Esophagus squamous epithelium (tissue), 5 donors: Measurements from ENCODE around the gene RNF126. TPM values are rescaled to one million over a fixed set of nuclear protein-coding genes. Genes with fewer than 3 reads are reported as not detected.
"Not testable (repeated sequence)": the region's sequence is repeated elsewhere in the genome, so short reads cannot be mapped to it uniquely, and the experiment has no call there.

Experiments
- DNase-seq: peaks from one replicate; lab custom pipeline; 2025; lab: John Stamatoyannopoulos, UW
- H3K27ac ChIP-seq, 4 donors: fragments of 200-600 bp; sonication (generic); one replicate each; pipeline ENCODE4 v1.5.1; 2016 to 2019; ENCODE audit warnings: mild to moderate bottlenecking in 1 of 4
- H3K27me3 ChIP-seq, 4 donors: fragments of 200-600 bp; sonication (generic); 1 replicate in 3 of 4; 2 replicates in 1 of 4; pipeline versions ENCODE4 v1.5.1 to v1.6.0; 2017 to 2021; ENCODE audit warnings: antibody characterized with exemption in 1 of 4
- H3K36me3 ChIP-seq, 3 donors: fragments of 200-600 bp; sonication (generic); one replicate each; pipeline ENCODE4 v1.5.1; 2016 to 2019
- H3K4me1 ChIP-seq, 3 donors: fragments of 200-600 bp; sonication (generic); one replicate each; pipeline ENCODE4 v1.5.1; 2017 to 2019
- H3K4me3 ChIP-seq, 4 donors: fragments of 200-600 bp; sonication (generic); 1 replicate in 3 of 4; 2 replicates in 1 of 4; pipeline ENCODE4 v1.5.1; 2016 to 2019; ENCODE audit warnings: mild to moderate bottlenecking in 2 of 4, moderate library complexity in 1 of 4
- H3K9me3 ChIP-seq, 3 donors: fragments of 200-600 bp; sonication (generic); one replicate each; pipeline ENCODE4 v1.5.1; 2016 to 2019
- CTCF ChIP-seq, 6 experiments: fragments of 450-650 bp in 4 of 6; fragments of 200-600 bp in 2 of 6; sonication (generic) in 2 of 6; IDR thresholded peaks; one replicate each; pipeline ENCODE4 v1.5.1; 2016 to 2019; ENCODE audit warnings: antibody characterized with exemption in 6 of 6, mild to moderate bottlenecking in 4 of 6, moderate library complexity in 4 of 6
- POLR2A ChIP-seq, 4 donors: fragments of 450-650 bp; IDR thresholded peaks; one replicate each; pipeline ENCODE4 v1.6.1; 2017; ENCODE audit warnings: antibody characterized with exemption in 4 of 4, mild to moderate bottlenecking in 4 of 4, moderate library complexity in 3 of 4
- WGBS, 2 donors: methylation state at CpG; one replicate each; pipeline ENCODE4 v1.1.5; 2018; 5-methylcytosine and 5-hydroxymethylcytosine counted together
- intact Hi-C: fragments of 100-400 bp; cut with DNase I; formaldehyde crosslinking; loops from one replicate; pipeline ENCODE4 v1.15.0; 2022
- total RNA-seq, 4 donors: library from RNA; depleted of rRNA; stranded (reverse); fragments of >200 nt; gene quantifications; one replicate each; pipeline ENCODE4 v1.1.0, GENCODE V29; 2016
- donor health status: DM: yes; HTN: yes; CAD: no.

Gene RNF126
- total RNA-seq, 4 donors from 2014 or later: 82.1 to 118 (median 98.4) TPM

- DNase-seq: no peak
- intact Hi-C loops: no loop called here
- Histone ChIP-seq H3K4me1 (peaks cover 0 to 27% (median 17%) of the 10 kb centered on the region in 3 donors), H3K36me3 (no peaks in the 10 kb centered on the region), H3K4me3 (peak overlapping the region in 3 of 4 donors; percentile 10 to 54 (median 26)), H3K27ac (no peak overlapping the region), H3K27me3 (peaks cover 0 to 39% (median 0%) of the 10 kb centered on the region in 4 donors), H3K9me3 (no peaks in the 10 kb centered on the region)
- WGBS, 2 donors: 18 to 21% methylated on average over 2 to 4 of the region's 4 CpGs
- TF ChIP-seq CTCF (IDR thresholded peaks at IDR 0.05) (no peak), POLR2A (IDR thresholded peaks at IDR 0.05) (no peak)
Observed at GRCh38 chr19:703329-703650, 40.3 kb upstream of the RNF126 start.

- H3K36me3 ChIP-seq, DNase-seq, H3K27ac ChIP-seq, H3K9me3 ChIP-seq, intact Hi-C loops: not testable (repeated sequence)
- Histone ChIP-seq H3K4me3 (peak overlapping the region in 1 of 4 donors; percentile 54), H3K27me3 (peaks cover 0 to 35% (median 0%) of the 10 kb centered on the region in 4 donors), H3K4me1 (peaks cover 0 to 23% (median 12%) of the 10 kb centered on the region in 3 donors)
- WGBS, 2 donors: 64 to 65% methylated on average over 6 of the region's 6 CpGs
Observed at GRCh38 chr19:702847-703246, 39.8 kb upstream of the RNF126 start.

GRCh38 chr19:699885-700284 lies 36.9 kb upstream of the RNF126 start:
- H3K27me3 ChIP-seq: peaks cover 0 to 43% (median 0%) of the 10 kb centered on the region in 4 donors
- DNase-seq, intact Hi-C loops, H3K9me3 ChIP-seq, H3K27ac ChIP-seq, H3K36me3 ChIP-seq, H3K4me3 ChIP-seq: not testable (repeated sequence)
- 57 to 66% methylated on average over 5 to 14 of the region's 14 CpGs for WGBS, 2 donors
- peaks cover 0 to 16% (median 6%) of the 10 kb centered on the region in 3 donors for H3K4me1 ChIP-seq

- H3K9me3 ChIP-seq, H3K4me1 ChIP-seq, H3K36me3 ChIP-seq, intact Hi-C loops, H3K4me3 ChIP-seq, DNase-seq, H3K27ac ChIP-seq: not testable (repeated sequence)
- 81 to 82% methylated on average over 10 to 11 of the region's 15 CpGs for WGBS, 2 donors
- peaks cover 0 to 37% (median 0%) of the 10 kb centered on the region in 4 donors for H3K27me3 ChIP-seq
Observed at GRCh38 chr19:698529-698928, 35.5 kb upstream of the RNF126 start.

GRCh38 chr19:695352-695949 lies 32.4 kb upstream of the RNF126 start, which contains the start of gene PRSS57:
PRSS57 (minus strand) TSS chr19:695452; CDS start chr19:695430, 22 bp downstream.
- H3K4me1 ChIP-seq: no peaks in the 10 kb centered on the region
- no peaks in the 10 kb centered on the region for H3K36me3 ChIP-seq
- H3K27me3 ChIP-seq: peaks cover 0 to 22% (median 0%) of the 10 kb centered on the region in 4 donors
- no peak within 1 kb of the TSS for H3K27ac ChIP-seq
- intact Hi-C loops: no loop called here
- peak within 1 kb of the TSS in 1 of 4 donors; percentile 12 for H3K4me3 ChIP-seq
- no peak for TF ChIP-seq POLR2A (IDR thresholded peaks at IDR 0.05)
- no peak for TF ChIP-seq CTCF (IDR thresholded peaks at IDR 0.05)
- 41 to 47% methylated on average over 9 to 11 of the region's 31 CpGs for WGBS, 2 donors
- no peaks in the 10 kb centered on the region for H3K9me3 ChIP-seq
- no peak for DNase-seq

- DNase-seq: no peak
- Histone ChIP-seq H3K9me3 (no peaks in the 10 kb centered on the region), H3K27ac (no peak overlapping the region), H3K4me1 (no peaks in the 10 kb centered on the region), H3K27me3 (peaks cover 0 to 22% (median 0%) of the 10 kb centered on the region in 4 donors), H3K36me3 (no peaks in the 10 kb centered on the region), H3K4me3 (peak overlapping the region in 1 of 4 donors; percentile 12)
- no peak for TF ChIP-seq CTCF (IDR thresholded peaks at IDR 0.05)
- TF ChIP-seq POLR2A (IDR thresholded peaks at IDR 0.05): no peak
- WGBS, 2 donors: 43 to 48% methylated on average over 11 to 25 of the region's 41 CpGs
- intact Hi-C loops: no loop called here
Observed at GRCh38 chr19:694481-695351, 31.7 kb upstream of the RNF126 start.
